Measurements from ENCODE around the gene EML4. TPM values are rescaled to one million over a fixed set of nuclear protein-coding genes. Genes with fewer than 3 reads are reported as not detected.

EML4 gene
- total RNA-seq, 4 donors from 2014 or later: 27.4 to 96.8 (median 58.0) TPM

DNA sequence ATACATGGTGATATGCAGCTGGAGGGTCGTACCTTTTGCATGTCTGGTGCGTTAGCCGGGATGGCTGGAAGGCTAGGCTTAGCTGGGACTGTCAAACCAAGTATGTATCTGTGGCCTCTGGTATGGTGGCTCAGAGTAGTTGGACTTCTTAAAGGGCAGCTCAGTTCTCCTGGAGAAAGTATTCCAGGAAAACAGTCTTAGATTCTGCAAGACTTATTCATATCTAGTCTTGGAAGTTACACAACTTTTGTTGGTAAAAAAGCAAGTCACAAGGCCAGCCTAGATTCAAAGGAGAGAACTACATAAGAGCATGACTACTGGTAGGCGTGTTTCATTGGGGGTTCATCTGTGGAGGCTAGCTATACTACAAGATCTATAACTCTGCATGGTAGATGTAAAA is 45.5 kb downstream of the EML4 start:
- no peak for DNase-seq
- Histone ChIP-seq H3K4me1 (no peaks in the 10 kb centered on the region), H3K9me3 (no peaks in the 10 kb centered on the region), H3K27ac (no peak overlapping the region), H3K4me3 (no peak overlapping the region), H3K36me3 (no peaks in the 10 kb centered on the region), H3K27me3 (no peaks in the 10 kb centered on the region)
- TF ChIP-seq, protein P1, sequence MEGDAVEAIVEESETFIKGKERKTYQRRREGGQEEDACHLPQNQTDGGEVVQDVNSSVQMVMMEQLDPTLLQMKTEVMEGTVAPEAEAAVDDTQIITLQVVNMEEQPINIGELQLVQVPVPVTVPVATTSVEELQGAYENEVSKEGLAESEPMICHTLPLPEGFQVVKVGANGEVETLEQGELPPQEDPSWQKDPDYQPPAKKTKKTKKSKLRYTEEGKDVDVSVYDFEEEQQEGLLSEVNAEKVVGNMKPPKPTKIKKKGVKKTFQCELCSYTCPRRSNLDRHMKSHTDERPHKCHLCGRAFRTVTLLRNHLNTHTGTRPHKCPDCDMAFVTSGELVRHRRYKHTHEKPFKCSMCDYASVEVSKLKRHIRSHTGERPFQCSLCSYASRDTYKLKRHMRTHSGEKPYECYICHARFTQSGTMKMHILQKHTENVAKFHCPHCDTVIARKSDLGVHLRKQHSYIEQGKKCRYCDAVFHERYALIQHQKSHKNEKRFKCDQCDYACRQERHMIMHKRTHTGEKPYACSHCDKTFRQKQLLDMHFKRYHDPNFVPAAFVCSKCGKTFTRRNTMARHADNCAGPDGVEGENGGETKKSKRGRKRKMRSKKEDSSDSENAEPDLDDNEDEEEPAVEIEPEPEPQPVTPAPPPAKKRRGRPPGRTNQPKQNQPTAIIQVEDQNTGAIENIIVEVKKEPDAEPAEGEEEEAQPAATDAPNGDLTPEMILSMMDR (IDR thresholded peaks at IDR 0.05): no peak
- TF ChIP-seq POLR2A (IDR thresholded peaks at IDR 0.05): no peak
- intact Hi-C loops (cut with DNase I; ENCODE audit: low total_unique reads): no loop called here

- no peaks in the 10 kb centered on the region for H3K36me3 ChIP-seq
- H3K4me1 ChIP-seq: no peaks in the 10 kb centered on the region
- H3K9me3 ChIP-seq: no peaks in the 10 kb centered on the region
- no peak for DNase-seq
- H3K27me3 ChIP-seq: no peaks in the 10 kb centered on the region
- TF ChIP-seq POLR2A (IDR thresholded peaks at IDR 0.05): no peak
- TF ChIP-seq, protein P1 (IDR thresholded peaks at IDR 0.05): no peak
- intact Hi-C loops (cut with DNase I; ENCODE audit: low total_unique reads): no loop called here
- H3K27ac ChIP-seq: no peak overlapping the region
- H3K4me3 ChIP-seq: no peak overlapping the region
Measured at GRCh38 chr2:42216694-42217093, 47.5 kb downstream of the EML4 start.

GRCh38 chr2:42217307-42217706 is 48.2 kb downstream of the EML4 start:
- no peak for DNase-seq
- Histone ChIP-seq H3K4me1 (no peaks in the 10 kb centered on the region), H3K27me3 (no peaks in the 10 kb centered on the region), H3K9me3 (no peaks in the 10 kb centered on the region), H3K36me3 (no peaks in the 10 kb centered on the region), H3K4me3 (no peak overlapping the region), H3K27ac (no peak overlapping the region)
- intact Hi-C loops (cut with DNase I; ENCODE audit: low total_unique reads): no loop called here
- TF ChIP-seq POLR2A (IDR thresholded peaks at IDR 0.05): no peak
- TF ChIP-seq, protein P1 (IDR thresholded peaks at IDR 0.05): no peak

GRCh38 chr2:42217914-42218313 is 48.8 kb downstream of the EML4 start:
- Histone ChIP-seq H3K36me3 (no peaks in the 10 kb centered on the region), H3K27me3 (no peaks in the 10 kb centered on the region), H3K9me3 (no peaks in the 10 kb centered on the region), H3K4me1 (no peaks in the 10 kb centered on the region), H3K4me3 (no peak overlapping the region), H3K27ac (no peak overlapping the region)
- intact Hi-C loops (cut with DNase I; ENCODE audit: low total_unique reads): no loop called here
- DNase-seq: no peak
- TF ChIP-seq, protein P1 (IDR thresholded peaks at IDR 0.05): no peak
- TF ChIP-seq POLR2A (IDR thresholded peaks at IDR 0.05): no peak

- TF ChIP-seq, protein P1 (IDR thresholded peaks at IDR 0.05): no peak
- no peak for TF ChIP-seq POLR2A (IDR thresholded peaks at IDR 0.05)
- no peaks in the 10 kb centered on the region for H3K9me3 ChIP-seq
- intact Hi-C loops (cut with DNase I; ENCODE audit: low total_unique reads): no loop called here
- no peak for DNase-seq
- no peaks in the 10 kb centered on the region for H3K27me3 ChIP-seq
- no peaks in the 10 kb centered on the region for H3K36me3 ChIP-seq
- H3K27ac ChIP-seq: no peak overlapping the region
- H3K4me1 ChIP-seq: no peaks in the 10 kb centered on the region
- no peak overlapping the region for H3K4me3 ChIP-seq
Measured at GRCh38 chr2:42218712-42219111, 49.6 kb downstream of the EML4 start.
